ENCODE data around the gene POU6F1.

POU6F1 gene

GRCh38 chr12:51199366-51199945, 18.4 kb downstream of the POU6F1 start:
- in situ Hi-C loops (cut with MboI; ENCODE audit: low sequenced_read_pairs): no loop called here

GRCh38 chr12:51198568-51199365, 19.1 kb downstream of the POU6F1 start:
- in situ Hi-C loops (cut with MboI; ENCODE audit: low sequenced_read_pairs): no loop called here

- in situ Hi-C loops (cut with MboI; ENCODE audit: low sequenced_read_pairs): no loop called here
Observed at GRCh38 chr12:51197736-51198567, 19.9 kb downstream of the POU6F1 start.

- in situ Hi-C loops (cut with MboI; ENCODE audit: low sequenced_read_pairs): no loop called here
Observed at GRCh38 chr12:51196547-51196946, 21.3 kb downstream of the POU6F1 start.

- in situ Hi-C loops (cut with MboI; ENCODE audit: low sequenced_read_pairs): no loop called here
Observed at GRCh38 chr12:51195841-51196240, 22.0 kb downstream of the POU6F1 start.

GRCh38 chr12:51192284-51192671, 25.6 kb downstream of the POU6F1 start:
- in situ Hi-C loops (cut with MboI; ENCODE audit: low sequenced_read_pairs): no loop called here

GRCh38 chr12:51191516-51192283, 26.2 kb downstream of the POU6F1 start:
- in situ Hi-C loops (cut with MboI; ENCODE audit: low sequenced_read_pairs): no loop called here

- in situ Hi-C loops (cut with MboI; ENCODE audit: low sequenced_read_pairs): no loop called here
Observed at GRCh38 chr12:51190820-51191219, 27.0 kb downstream of the POU6F1 start.

GRCh38 chr12:51189790-51190355, 28.0 kb downstream of the POU6F1 start:
- in situ Hi-C loops (cut with MboI; ENCODE audit: low sequenced_read_pairs): no loop called here

- in situ Hi-C loops (cut with MboI; ENCODE audit: low sequenced_read_pairs): no loop called here
Observed at GRCh38 chr12:51188359-51189051, 29.4 kb downstream of the POU6F1 start.

- in situ Hi-C loops (cut with MboI; ENCODE audit: low sequenced_read_pairs): no loop called here
Observed at GRCh38 chr12:51187370-51187987, 30.4 kb downstream of the POU6F1 start.

- in situ Hi-C loops (cut with MboI; ENCODE audit: low sequenced_read_pairs): no loop called here
Observed at GRCh38 chr12:51186465-51187085, 31.3 kb downstream of the POU6F1 start.

- in situ Hi-C loops (cut with MboI; ENCODE audit: low sequenced_read_pairs): no loop called here
Observed at GRCh38 chr12:51185171-51185717, 32.6 kb downstream of the POU6F1 start.

- in situ Hi-C loops (cut with MboI; ENCODE audit: low sequenced_read_pairs): no loop called here
Observed at GRCh38 chr12:51183816-51184215, 34.0 kb downstream of the POU6F1 start.

GRCh38 chr12:51183349-51183748, 34.5 kb downstream of the POU6F1 start:
- in situ Hi-C loops (cut with MboI; ENCODE audit: low sequenced_read_pairs): no loop called here

GRCh38 chr12:51181558-51181957, 36.3 kb downstream of the POU6F1 start:
- in situ Hi-C loops (cut with MboI; ENCODE audit: low sequenced_read_pairs): no loop called here

GRCh38 chr12:51177897-51178296, 40.0 kb downstream of the POU6F1 start:
- in situ Hi-C loops (cut with MboI; ENCODE audit: low sequenced_read_pairs): no loop called here

- in situ Hi-C loops (cut with MboI; ENCODE audit: low sequenced_read_pairs): no loop called here
Observed at GRCh38 chr12:51174501-51174900, 43.4 kb downstream of the POU6F1 start.

All from hTERT RPE-1 (cell line).